Adrenal gland (tissue), 5 donors: ENCODE data around the gene PNMA3.
"Not testable (repeated sequence)": the region's sequence is repeated elsewhere in the genome, so short reads cannot be mapped to it uniquely, and the experiment has no call there.

Experiments
- CTCF ChIP-seq, 6 experiments: fragments of 450-650 bp in 4 of 6; fragments of 200-600 bp in 2 of 6; sonication (generic) in 1 of 6; IDR thresholded peaks; 1 replicate in 5 of 6; 2 replicates in 1 of 6; pipeline versions ENCODE4 v1.5.1 to v1.8.0; 2016 to 2021; ENCODE audit warnings: antibody characterized with exemption in 6 of 6, mild to moderate bottlenecking in 2 of 6, moderate library complexity in 1 of 6
- POLR2A ChIP-seq, 2 donors: fragments of 450-650 bp; IDR thresholded peaks; one replicate each; pipeline ENCODE4 v1.6.1; 2017; ENCODE audit warnings: antibody characterized with exemption in 2 of 2, mild to moderate bottlenecking in 2 of 2, moderate library complexity in 1 of 2
- donor health status: DM: no; HTN: no; CAD: no.

DNA sequence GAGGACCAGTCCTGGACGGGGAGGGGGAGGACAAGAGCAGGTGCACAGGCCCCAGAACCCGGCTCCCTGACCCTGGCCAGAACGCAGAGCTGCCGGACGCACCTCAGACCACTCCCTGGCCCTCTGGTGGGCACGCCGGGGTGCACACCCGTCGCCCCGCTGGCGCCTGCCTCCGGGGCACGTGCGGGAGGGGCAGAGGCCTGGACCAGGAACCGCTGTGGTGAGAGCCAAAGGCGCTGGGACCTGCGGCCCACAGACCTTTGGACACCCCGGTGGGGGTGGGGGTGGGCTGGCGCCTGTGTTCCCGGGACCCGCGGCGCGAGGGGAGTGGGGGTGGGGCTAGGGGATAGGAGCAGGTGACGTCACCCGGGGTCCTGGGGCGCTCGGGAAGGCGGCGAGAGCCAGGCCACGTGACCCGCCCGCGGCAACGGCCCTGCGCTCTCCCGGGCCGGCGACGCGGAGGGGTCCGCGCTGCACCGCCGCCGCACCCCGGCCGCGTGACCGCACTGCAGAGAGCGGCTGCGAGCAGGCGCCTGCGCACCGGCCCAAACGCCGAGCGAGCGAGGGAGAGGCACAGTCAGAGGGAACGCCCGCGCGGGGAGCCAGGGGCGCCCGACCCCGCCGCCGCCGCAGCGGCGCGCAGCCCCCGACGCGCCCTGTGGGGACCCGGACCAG, 15.8 kb downstream of the PNMA3 start, which contains the start of gene PNMA6A:
- not testable (repeated sequence) for TF ChIP-seq POLR2A, CTCF (IDR thresholded peaks at IDR 0.05)
